ENCODE data around the gene MIF.
"Not testable (repeated sequence)": the region's sequence is repeated elsewhere in the genome, so short reads cannot be mapped to it uniquely, and the experiment has no call there.

The MIF gene

GRCh38 chr22:23903328-23903971 is 9.3 kb downstream of the MIF start:
- Histone ChIP-seq H3K79me2 (ENCODE audit: low read length) (no peaks in the 10 kb centered on the region), H3K9ac (ENCODE audit: low read length) (no peak overlapping the region), H3K4me2 (ENCODE audit: low read length) (no peak overlapping the region), H2AFZ (ENCODE audit: low read depth, low read length) (no peak overlapping the region), H3K27ac (ENCODE audit: low read length) (no peak overlapping the region), H3K36me3 (replicated peaks; ENCODE audit: low read depth, low read length) (peaks cover 13% of the 10 kb centered on the region), H3K27me3 (ENCODE audit: low read depth, low read length) (no peaks in the 10 kb centered on the region), H4K20me1 (ENCODE audit: insufficient read depth, low read length) (peaks cover 9% of the 10 kb centered on the region; the same call in 1 of the 2 replicates), H3K4me1 (ENCODE audit: low read length) (no peaks in the 10 kb centered on the region), H3K9me3 (ENCODE audit: insufficient read depth, low read length) (no peaks in the 10 kb centered on the region), H3K4me3 (ENCODE audit: low read length) (no peak overlapping the region)
- TF ChIP-seq CTCF (IDR thresholded peaks at IDR 0.05; ENCODE audit: low read depth, low read length), result no peak
- TF ChIP-seq EZH2phosphoT487 (IDR thresholded peaks at IDR 0.05; ENCODE audit: low read depth), result no peak

- no peak overlapping the region for H3K9ac ChIP-seq (ENCODE audit: low read length)
- no peak overlapping the region for H2AFZ ChIP-seq (ENCODE audit: low read depth, low read length)
- no peaks in the 10 kb centered on the region for H3K4me1 ChIP-seq (ENCODE audit: low read length)
- no peak overlapping the region for H3K4me3 ChIP-seq (ENCODE audit: low read length)
- H3K27me3 ChIP-seq (ENCODE audit: low read depth, low read length), result no peaks in the 10 kb centered on the region
- no peak overlapping the region for H3K4me2 ChIP-seq (ENCODE audit: low read length)
- no peaks in the 10 kb centered on the region for H3K79me2 ChIP-seq (ENCODE audit: low read length)
- no peaks in the 10 kb centered on the region for H3K9me3 ChIP-seq (ENCODE audit: insufficient read depth, low read length)
- H3K27ac ChIP-seq (ENCODE audit: low read length), result no peak overlapping the region
- peaks cover under 1% of the 10 kb centered on the region for H3K36me3 ChIP-seq (replicated peaks; ENCODE audit: low read depth, low read length)
- H4K20me1 ChIP-seq (ENCODE audit: insufficient read depth, low read length), result no peaks in the 10 kb centered on the region
- no peak for TF ChIP-seq CTCF (IDR thresholded peaks at IDR 0.05; ENCODE audit: low read depth, low read length)
- TF ChIP-seq EZH2phosphoT487 (IDR thresholded peaks at IDR 0.05; ENCODE audit: low read depth), result no peak
Measured at GRCh38 chr22:23904573-23905254, 10.5 kb downstream of the MIF start.

GRCh38 chr22:23906641-23907040 is 12.5 kb downstream of the MIF start:
- TF ChIP-seq CTCF (IDR thresholded peaks at IDR 0.05; ENCODE audit: low read depth, low read length) (no peak), EZH2phosphoT487 (IDR thresholded peaks at IDR 0.05; ENCODE audit: low read depth) (no peak)
- no peaks in the 10 kb centered on the region for H4K20me1 ChIP-seq (ENCODE audit: insufficient read depth, low read length)
- no peaks in the 10 kb centered on the region for H3K79me2 ChIP-seq (ENCODE audit: low read length)
- H3K4me3 ChIP-seq (ENCODE audit: low read length), result no peak overlapping the region
- no peak overlapping the region for H3K27ac ChIP-seq (ENCODE audit: low read length)
- no peaks in the 10 kb centered on the region for H3K36me3 ChIP-seq (replicated peaks; ENCODE audit: low read depth, low read length)
- H3K9me3 ChIP-seq (ENCODE audit: insufficient read depth, low read length), result no peaks in the 10 kb centered on the region
- no peaks in the 10 kb centered on the region for H3K27me3 ChIP-seq (ENCODE audit: low read depth, low read length)
- H3K9ac ChIP-seq (ENCODE audit: low read length), result no peak overlapping the region
- no peak overlapping the region for H2AFZ ChIP-seq (ENCODE audit: low read depth, low read length)
- H3K4me2 ChIP-seq (ENCODE audit: low read length), result no peak overlapping the region
- no peaks in the 10 kb centered on the region for H3K4me1 ChIP-seq (ENCODE audit: low read length)

- H3K9ac ChIP-seq (ENCODE audit: low read length); H3K4me2 ChIP-seq (ENCODE audit: low read length); H4K20me1 ChIP-seq (ENCODE audit: insufficient read depth, low read length); H3K9me3 ChIP-seq (ENCODE audit: insufficient read depth, low read length); H3K36me3 ChIP-seq (replicated peaks; ENCODE audit: low read depth, low read length); H3K27ac ChIP-seq (ENCODE audit: low read length); H3K4me3 ChIP-seq (ENCODE audit: low read length); H2AFZ ChIP-seq (ENCODE audit: low read depth, low read length); H3K79me2 ChIP-seq (ENCODE audit: low read length); H3K4me1 ChIP-seq (ENCODE audit: low read length); H3K27me3 ChIP-seq (ENCODE audit: low read depth, low read length): not testable (repeated sequence)
Measured at GRCh38 chr22:23907423-23907822, 13.2 kb downstream of the MIF start.

Data from OCI-LY3 (cell line).